ENCODE results near the gene SLC8A3.

SLC8A3 gene

GRCh38 chr14:70036665-70037064, 152.1 kb downstream of the SLC8A3 start:
- H3K27ac Mint-ChIP-seq = no peak overlapping the region
- no peaks in the 10 kb centered on the region for H3K4me1 Mint-ChIP-seq
- H3K27me3 Mint-ChIP-seq = peaks cover 4% of the 10 kb centered on the region
- H3K4me3 Mint-ChIP-seq = no peak overlapping the region
- H3K36me3 Mint-ChIP-seq = no peaks in the 10 kb centered on the region
- no peaks in the 10 kb centered on the region for H3K9me3 Mint-ChIP-seq

- Mint-ChIP-seq H3K36me3 (no peaks in the 10 kb centered on the region), H3K27ac (no peak overlapping the region), H3K4me1 (no peaks in the 10 kb centered on the region), H3K4me3 (no peak overlapping the region), H3K27me3 (peaks cover 6% of the 10 kb centered on the region), H3K9me3 (no peaks in the 10 kb centered on the region)
Measured at GRCh38 chr14:70034257-70034656, 154.5 kb downstream of the SLC8A3 start.

- H3K36me3 Mint-ChIP-seq = no peaks in the 10 kb centered on the region
- no peak overlapping the region for H3K4me3 Mint-ChIP-seq
- H3K4me1 Mint-ChIP-seq = no peaks in the 10 kb centered on the region
- peaks cover 4% of the 10 kb centered on the region for H3K27me3 Mint-ChIP-seq
- no peak overlapping the region for H3K27ac Mint-ChIP-seq
- H3K9me3 Mint-ChIP-seq = no peaks in the 10 kb centered on the region
Measured at GRCh38 chr14:70033561-70033960, 155.2 kb downstream of the SLC8A3 start.

- peaks cover 2% of the 10 kb centered on the region for H3K27me3 Mint-ChIP-seq
- no peak overlapping the region for H3K4me3 Mint-ChIP-seq
- no peak overlapping the region for H3K27ac Mint-ChIP-seq
- no peaks in the 10 kb centered on the region for H3K9me3 Mint-ChIP-seq
- H3K4me1 Mint-ChIP-seq = peaks cover 2% of the 10 kb centered on the region
- H3K36me3 Mint-ChIP-seq = no peaks in the 10 kb centered on the region
Measured at GRCh38 chr14:70033116-70033515, 155.6 kb downstream of the SLC8A3 start.

- Mint-ChIP-seq H3K9me3 (no peaks in the 10 kb centered on the region), H3K4me1 (peaks cover 3% of the 10 kb centered on the region), H3K36me3 (no peaks in the 10 kb centered on the region), H3K27me3 (peaks cover 2% of the 10 kb centered on the region), H3K4me3 (no peak overlapping the region), H3K27ac (no peak overlapping the region)
Measured at GRCh38 chr14:70032447-70032846, 156.3 kb downstream of the SLC8A3 start.

- H3K27me3 Mint-ChIP-seq = peaks cover 2% of the 10 kb centered on the region
- no peak overlapping the region for H3K27ac Mint-ChIP-seq
- peaks cover 3% of the 10 kb centered on the region for H3K4me1 Mint-ChIP-seq
- H3K9me3 Mint-ChIP-seq = no peaks in the 10 kb centered on the region
- H3K4me3 Mint-ChIP-seq = no peak overlapping the region
- no peaks in the 10 kb centered on the region for H3K36me3 Mint-ChIP-seq
Measured at GRCh38 chr14:70032016-70032415, 156.7 kb downstream of the SLC8A3 start.

- Mint-ChIP-seq H3K9me3 (no peaks in the 10 kb centered on the region), H3K27me3 (peaks cover 2% of the 10 kb centered on the region), H3K4me1 (peaks cover 3% of the 10 kb centered on the region), H3K4me3 (no peak overlapping the region), H3K27ac (no peak overlapping the region), H3K36me3 (no peaks in the 10 kb centered on the region)
Measured at GRCh38 chr14:70029296-70030132, 159.2 kb downstream of the SLC8A3 start.

- Mint-ChIP-seq H3K4me1 (peaks cover 3% of the 10 kb centered on the region), H3K36me3 (no peaks in the 10 kb centered on the region), H3K27ac (no peak overlapping the region), H3K4me3 (no peak overlapping the region), H3K9me3 (no peaks in the 10 kb centered on the region), H3K27me3 (peaks cover 2% of the 10 kb centered on the region)
Measured at GRCh38 chr14:70027785-70028428, 160.8 kb downstream of the SLC8A3 start.

- Mint-ChIP-seq H3K36me3 (no peaks in the 10 kb centered on the region), H3K4me1 (peaks cover 3% of the 10 kb centered on the region), H3K4me3 (no peak overlapping the region), H3K9me3 (no peaks in the 10 kb centered on the region), H3K27ac (no peak overlapping the region), H3K27me3 (no peaks in the 10 kb centered on the region)
Measured at GRCh38 chr14:70023871-70024270, 164.9 kb downstream of the SLC8A3 start.

GRCh38 chr14:70022771-70023445, 165.8 kb downstream of the SLC8A3 start:
- Mint-ChIP-seq H3K27me3 (no peaks in the 10 kb centered on the region), H3K27ac (no peak overlapping the region)

GRCh38 chr14:70021548-70022220, 167.1 kb downstream of the SLC8A3 start:
- Mint-ChIP-seq H3K4me1 (peaks cover 5% of the 10 kb centered on the region), H3K4me3 (no peak overlapping the region), H3K36me3 (no peaks in the 10 kb centered on the region), H3K9me3 (no peaks in the 10 kb centered on the region), H3K27me3 (no peaks in the 10 kb centered on the region), H3K27ac (no peak overlapping the region)

More at GRCh38 chr14:70022771-70023445, 165.8 kb downstream of the SLC8A3 start:
- peaks cover 2% of the 10 kb centered on the region for H3K4me1 Mint-ChIP-seq
- H3K36me3 Mint-ChIP-seq = no peaks in the 10 kb centered on the region
- no peak overlapping the region for H3K4me3 Mint-ChIP-seq
- H3K9me3 Mint-ChIP-seq = no peaks in the 10 kb centered on the region

- H3K27me3 Mint-ChIP-seq = no peaks in the 10 kb centered on the region
- peaks cover 5% of the 10 kb centered on the region for H3K4me1 Mint-ChIP-seq
- no peaks in the 10 kb centered on the region for H3K36me3 Mint-ChIP-seq
- no peaks in the 10 kb centered on the region for H3K9me3 Mint-ChIP-seq
- H3K27ac Mint-ChIP-seq = no peak overlapping the region
- H3K4me3 Mint-ChIP-seq = no peak overlapping the region
Measured at GRCh38 chr14:70020352-70021170, 168.2 kb downstream of the SLC8A3 start.

GRCh38 chr14:70019695-70020094, 169.1 kb downstream of the SLC8A3 start:
- no peaks in the 10 kb centered on the region for H3K9me3 Mint-ChIP-seq
- no peak overlapping the region for H3K27ac Mint-ChIP-seq
- H3K36me3 Mint-ChIP-seq = no peaks in the 10 kb centered on the region
- no peak overlapping the region for H3K4me3 Mint-ChIP-seq
- H3K4me1 Mint-ChIP-seq = peaks cover 5% of the 10 kb centered on the region
- H3K27me3 Mint-ChIP-seq = no peaks in the 10 kb centered on the region

GRCh38 chr14:70018713-70019211, 170.0 kb downstream of the SLC8A3 start:
- H3K4me1 Mint-ChIP-seq = peaks cover 5% of the 10 kb centered on the region
- H3K36me3 Mint-ChIP-seq = no peaks in the 10 kb centered on the region
- no peak overlapping the region for H3K27ac Mint-ChIP-seq
- H3K4me3 Mint-ChIP-seq = no peak overlapping the region
- H3K27me3 Mint-ChIP-seq = no peaks in the 10 kb centered on the region
- H3K9me3 Mint-ChIP-seq = no peaks in the 10 kb centered on the region

- H3K4me1 Mint-ChIP-seq = peaks cover 5% of the 10 kb centered on the region
- no peak overlapping the region for H3K27ac Mint-ChIP-seq
- H3K27me3 Mint-ChIP-seq = no peaks in the 10 kb centered on the region
- H3K4me3 Mint-ChIP-seq = no peak overlapping the region
- no peaks in the 10 kb centered on the region for H3K36me3 Mint-ChIP-seq
- H3K9me3 Mint-ChIP-seq = no peaks in the 10 kb centered on the region
Measured at GRCh38 chr14:70018230-70018629, 170.5 kb downstream of the SLC8A3 start.

Data from activated naive CD4-positive, alpha-beta T cell treated with anti-CD3 and anti-CD28 coated beads, Interleukin-2, amount 50 U/mL, for 24 hours (primary cell).